Coronary artery (tissue), 2 donors: ENCODE data around the gene F2RL3.

Experiments used
- DNase-seq: peaks from one replicate; pipeline ENCODE4 v3.0.0-alpha.2; 2017; ENCODE audit warnings: low spot score
- H3K27ac ChIP-seq, 2 donors: fragments of 200-600 bp; sonication (generic); one replicate each; pipeline ENCODE4 v1.5.1; 2016 to 2019
- H3K4me3 ChIP-seq: fragments of 200-600 bp; sonication (generic); 2 replicates; pipeline ENCODE4 v1.5.1; 2016; ENCODE audit warnings: mild to moderate bottlenecking, moderate library complexity
- TF ChIP-seq, protein P1 (sequence below): fragments of 200-600 bp; sonication (generic); IDR thresholded peaks from one replicate; pipeline ENCODE4 v1.5.1; 2019; ENCODE audit warnings: antibody characterized with exemption

Gene F2RL3

DNA sequence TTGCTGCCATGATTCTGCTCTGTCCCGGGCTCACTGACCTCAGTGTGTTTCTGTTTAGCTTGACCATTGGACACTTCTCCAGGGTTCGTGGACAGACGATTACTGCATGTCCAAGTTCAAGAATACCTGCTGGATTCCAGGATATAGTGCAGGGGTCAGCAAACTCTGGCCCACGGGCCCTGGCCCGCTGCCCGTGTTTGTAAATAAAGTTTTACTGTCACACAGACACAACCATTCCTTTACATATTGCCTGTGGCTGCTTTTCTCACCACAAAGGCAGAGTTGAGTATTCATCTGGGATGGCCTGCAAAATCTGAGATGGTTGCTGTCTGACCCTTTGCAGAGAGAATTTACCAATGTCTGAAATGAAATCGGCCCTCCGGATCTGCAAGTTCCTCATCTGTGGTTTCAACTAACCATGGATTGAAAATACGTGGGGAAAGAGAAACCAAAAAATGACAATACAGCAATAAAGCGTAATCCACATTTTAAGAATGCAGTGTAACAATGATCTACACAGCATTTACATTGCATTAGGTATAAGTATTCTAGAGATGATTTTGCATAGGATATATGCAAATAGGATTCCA lies 25.9 kb upstream of the F2RL3 start:
- no peak for DNase-seq
- TF ChIP-seq, protein P1, sequence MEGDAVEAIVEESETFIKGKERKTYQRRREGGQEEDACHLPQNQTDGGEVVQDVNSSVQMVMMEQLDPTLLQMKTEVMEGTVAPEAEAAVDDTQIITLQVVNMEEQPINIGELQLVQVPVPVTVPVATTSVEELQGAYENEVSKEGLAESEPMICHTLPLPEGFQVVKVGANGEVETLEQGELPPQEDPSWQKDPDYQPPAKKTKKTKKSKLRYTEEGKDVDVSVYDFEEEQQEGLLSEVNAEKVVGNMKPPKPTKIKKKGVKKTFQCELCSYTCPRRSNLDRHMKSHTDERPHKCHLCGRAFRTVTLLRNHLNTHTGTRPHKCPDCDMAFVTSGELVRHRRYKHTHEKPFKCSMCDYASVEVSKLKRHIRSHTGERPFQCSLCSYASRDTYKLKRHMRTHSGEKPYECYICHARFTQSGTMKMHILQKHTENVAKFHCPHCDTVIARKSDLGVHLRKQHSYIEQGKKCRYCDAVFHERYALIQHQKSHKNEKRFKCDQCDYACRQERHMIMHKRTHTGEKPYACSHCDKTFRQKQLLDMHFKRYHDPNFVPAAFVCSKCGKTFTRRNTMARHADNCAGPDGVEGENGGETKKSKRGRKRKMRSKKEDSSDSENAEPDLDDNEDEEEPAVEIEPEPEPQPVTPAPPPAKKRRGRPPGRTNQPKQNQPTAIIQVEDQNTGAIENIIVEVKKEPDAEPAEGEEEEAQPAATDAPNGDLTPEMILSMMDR = no peak
- Histone ChIP-seq H3K27ac (no peak overlapping the region), H3K4me3 (no peak overlapping the region)

DNA sequence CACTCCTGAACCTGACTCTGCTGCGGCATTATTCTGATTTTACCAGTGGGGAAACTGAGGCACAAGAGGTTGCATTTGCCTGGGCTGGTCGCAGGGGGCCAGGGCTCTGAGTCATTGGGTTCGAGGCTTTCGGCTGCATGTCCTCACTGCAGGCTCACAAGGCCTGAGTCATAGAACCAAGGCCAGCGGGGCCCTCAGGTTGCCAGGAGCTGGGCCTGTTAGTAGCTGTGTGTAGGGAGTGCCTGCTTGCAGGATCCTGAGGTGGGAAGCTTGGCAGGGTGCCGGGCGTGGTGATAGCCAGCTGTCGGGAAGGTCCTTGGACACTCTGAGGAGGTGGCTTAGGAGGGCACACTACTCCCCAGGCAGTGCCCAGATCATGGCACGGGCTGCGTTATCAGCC lies 21.6 kb upstream of the F2RL3 start:
- no peak overlapping the region for H3K27ac ChIP-seq
- TF ChIP-seq, protein P1 = no peak
- H3K4me3 ChIP-seq = no peak overlapping the region
- no peak for DNase-seq

DNA sequence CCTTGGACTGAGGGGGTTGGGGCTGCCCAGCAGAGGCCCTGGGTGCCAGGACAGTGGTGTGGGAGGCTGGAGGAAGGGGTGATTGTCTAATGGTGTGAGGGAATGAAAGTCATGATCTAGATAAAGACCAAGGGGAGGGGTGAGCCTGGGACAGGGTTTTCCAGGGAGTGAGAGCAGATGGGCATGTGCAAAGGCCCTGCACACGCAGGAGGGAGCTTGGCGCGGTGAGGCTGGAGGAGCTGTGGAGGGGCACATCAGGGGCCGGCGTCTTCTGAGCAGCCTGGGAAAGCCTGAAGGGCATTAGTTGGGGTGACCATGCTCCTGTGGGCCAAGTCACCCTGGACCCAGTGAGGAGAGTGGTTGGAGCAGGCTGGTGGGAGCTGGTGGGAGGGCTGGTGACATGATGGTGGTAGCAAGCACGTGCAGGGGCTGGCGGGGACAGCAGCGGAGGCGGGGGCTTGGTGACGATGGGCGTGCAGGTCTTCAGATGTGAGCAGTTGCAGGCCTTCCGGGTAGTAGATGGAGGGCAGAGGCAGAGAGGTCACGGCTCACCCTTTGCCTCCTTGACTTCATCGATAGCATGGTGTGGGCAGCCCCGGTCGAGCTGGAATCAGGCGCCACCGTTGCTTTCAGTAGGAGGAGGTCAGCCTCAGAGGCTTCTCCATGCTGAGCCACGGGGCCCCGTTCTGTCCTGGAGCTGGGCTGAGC lies 20.2 kb upstream of the F2RL3 start:
- DNase-seq = no peak
- H3K27ac ChIP-seq = no peak overlapping the region

DNA sequence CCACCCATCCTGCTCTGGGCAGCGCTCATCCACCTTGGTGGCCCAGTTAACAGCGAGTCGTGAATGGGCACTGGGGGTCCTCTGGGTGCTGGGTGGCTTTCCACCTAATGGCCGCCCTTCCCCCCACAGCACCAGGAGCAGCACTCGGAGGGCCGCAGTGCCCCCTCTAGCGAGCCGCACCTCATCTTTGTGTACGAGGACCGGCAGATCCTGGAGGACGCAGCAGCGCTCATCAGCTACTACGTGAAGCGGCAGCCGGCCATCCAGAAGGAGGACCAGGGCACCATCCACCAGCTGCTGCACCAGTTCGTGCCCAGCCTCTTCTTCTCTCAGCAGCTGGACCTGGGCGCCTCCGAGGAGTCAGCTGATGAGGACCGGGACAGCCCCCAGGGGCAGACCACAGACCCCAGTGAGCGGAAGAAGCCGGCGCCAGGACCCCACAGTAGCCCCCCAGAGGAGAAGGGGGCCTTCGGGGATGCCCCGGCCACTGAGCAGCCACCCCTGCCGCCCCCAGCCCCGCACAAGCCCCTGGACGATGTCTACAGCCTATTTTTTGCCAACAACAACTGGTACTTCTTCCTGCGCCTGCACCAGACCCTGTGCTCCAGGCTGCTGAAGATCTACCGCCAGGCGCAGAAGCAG lies 19.3 kb upstream of the F2RL3 start:
- DNase-seq = no peak
- H3K4me3 ChIP-seq = no peak overlapping the region
- TF ChIP-seq, protein P1 = no peak
- no peak overlapping the region for H3K27ac ChIP-seq

More for the DNA sequence above, 20.2 kb upstream of the F2RL3 start:
- TF ChIP-seq, protein P1 = no peak
- H3K4me3 ChIP-seq = no peak overlapping the region

DNA sequence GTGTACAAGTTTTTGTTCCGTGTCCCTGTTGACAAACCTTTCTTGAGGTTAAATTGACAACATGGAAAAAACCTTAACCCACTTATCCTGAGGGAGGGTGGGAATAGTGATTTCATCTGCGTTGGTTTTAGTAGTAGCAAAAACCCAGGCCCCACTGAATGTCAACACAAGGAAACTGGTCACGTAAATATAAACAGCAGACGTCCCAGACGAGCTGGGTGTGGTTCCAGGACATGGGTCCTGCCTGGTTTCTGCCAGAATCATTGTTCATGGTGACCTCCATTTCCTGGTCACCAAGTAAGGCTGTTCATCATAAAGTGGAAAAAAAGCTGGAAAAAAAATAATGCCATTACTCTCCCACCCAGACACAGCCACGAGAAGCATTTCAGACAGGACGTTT lies 16.9 kb upstream of the F2RL3 start:
- no peak overlapping the region for H3K4me3 ChIP-seq
- TF ChIP-seq, protein P1 = no peak
- peak overlapping the region in 1 of 2 donors; percentile 41 for H3K27ac ChIP-seq
- DNase-seq = no peak

DNA sequence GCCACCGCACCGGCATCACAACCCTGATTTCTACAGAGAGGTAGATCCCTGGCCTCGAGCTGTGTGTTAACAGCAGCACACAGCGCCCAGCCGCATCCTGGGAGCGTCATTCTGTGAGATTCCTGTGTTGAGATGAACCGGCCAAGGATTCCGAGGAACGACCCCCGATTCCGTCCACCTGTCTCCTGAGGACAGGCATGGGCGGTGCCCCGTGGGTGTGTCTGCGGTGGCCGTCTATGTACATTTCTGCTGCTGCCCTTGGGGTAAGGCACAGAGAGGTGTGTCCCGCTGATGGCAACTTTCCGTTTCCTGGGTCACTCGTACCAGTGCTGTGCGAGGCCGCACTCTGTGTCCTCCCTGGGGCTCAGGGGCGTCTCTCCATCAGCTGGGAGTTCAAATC lies 16.1 kb upstream of the F2RL3 start:
- TF ChIP-seq, protein P1 = no peak
- no peak for DNase-seq
- Histone ChIP-seq H3K4me3 (no peak overlapping the region), H3K27ac (peak overlapping the region in 1 of 2 donors; percentile 41)
